Pancreas (tissue), 10 donors: ENCODE results near the gene C21orf58. TPM values are rescaled to one million over a fixed set of nuclear protein-coding genes. Genes with fewer than 3 reads are reported as not detected.

Experiments
- ATAC-seq, 4 donors: fragments of 200-7000 bp; cut with Tn5 transposase; one replicate each; pipeline versions ENCODE4 v1.8.0 to v1.9.1; 2020; ENCODE audit warnings: mild to moderate bottlenecking in 4 of 4, moderate library complexity in 4 of 4
- DNase-seq, 6 donors: peaks; one replicate each; pipeline ENCODE4 v3.0.0-alpha.2; 2020
- FAIRE-seq: peaks from 2 replicates; lab custom pipeline; 2012; peaks lifted over from hg19 to GRCh38; lab: Jason Lieb, UNC
- H3K27ac ChIP-seq, 4 donors: fragments of 200-600 bp; sonication (generic); 1 replicate in 3 of 4; 2 replicates in 1 of 4; pipeline versions ENCODE4 v1.5.0 to v1.8.0; 2020
- H3K27me3 ChIP-seq, 4 donors: fragments of 200-600 bp; one replicate each; pipeline ENCODE4 v1.8.0; 2021
- H3K36me3 ChIP-seq, 3 donors: fragments of 200-600 bp; sonication (generic) in 1 of 3; one replicate each; pipeline versions ENCODE4 v1.5.0 to v1.8.0; 2020 to 2021
- H3K4me1 ChIP-seq, 3 donors: fragments of 200-600 bp; one replicate each; pipeline ENCODE4 v1.8.0; 2021
- H3K4me3 ChIP-seq, 4 donors: fragments of 200-600 bp; sonication (generic) in 2 of 4; one replicate each; pipeline versions ENCODE4 v1.5.0 to v1.8.0; 2020 to 2021
- H3K9me3 ChIP-seq, 4 donors: fragments of 200-600 bp; one replicate each; pipeline ENCODE4 v1.8.0; 2021
- CTCF ChIP-seq, 4 donors: fragments of 200-600 bp; sonication (generic) in 3 of 4; IDR thresholded peaks; one replicate each; pipeline versions ENCODE4 v1.5.0 to v1.8.0; 2021; ENCODE audit warnings: antibody characterized with exemption in 4 of 4
- WGBS, 2 donors: extraction: QIAGEN DNeasy Blood & Tissue Kit; methylation state at CpG; one replicate each; pipeline ENCODE4 v1.1.7; 2013; 5-methylcytosine and 5-hydroxymethylcytosine counted together
- intact Hi-C, 3 donors: fragments of 100-400 bp; cut with DNase I; formaldehyde crosslinking; loops; one replicate each; pipeline versions ENCODE4 v1.11.1 to v1.14.2; 2022
- polyA plus RNA-seq, 2 donors: library from polyadenylated mRNA; stranded (reverse); fragments of 200-250 nt; gene quantifications; one replicate each; pipeline ENCODE4 v1.2.3, GENCODE V29; 2013
- total RNA-seq, 6 donors: library from RNA; stranded (reverse); fragmentation: NEBNext Ultra II Directional in 4 of 6; extraction: Animal tissue kit (Norgen Biotek cat#: 25700) in 4 of 6; gene quantifications; one replicate each; pipeline versions ENCODE4 v1.2.1 to v1.2.4, GENCODE V29; 2021 to 2023
- donor health status: healthy with polysubstance abuse.
- donor health status: DM: no; HTN: no; CAD: no; lungs with moderate emphysema.
- donor health status: DM: no; HTN: no; CAD: no.
- donor health status: control.
- donor health status: control.
- donor health status: Bipolar disorder and iron deficiency.
- donor health status: DM: yes; HTN: yes; CAD: no.
- donor health status: DM: no; HTN: no; CAD: no.
- donor health status: DM: no; HTN: no; CAD: no.
- donor health status: DM: yes; HTN: yes; CAD: no.

C21orf58 gene
- total and polyA plus RNA-seq, 8 donors = 0.88 to 13.1 (median 2.7) TPM

- Histone ChIP-seq H3K36me3 (peaks cover 0 to 88% (median 40%) of the 10 kb centered on the region in 3 donors), H3K4me3 (no peak overlapping the region), H3K27ac (no peak overlapping the region), H3K4me1 (no peaks in the 10 kb centered on the region), H3K27me3 (no peaks in the 10 kb centered on the region), H3K9me3 (no peaks in the 10 kb centered on the region)
- ATAC-seq (no peak), FAIRE-seq (no peak), DNase-seq (no peak)
- intact Hi-C loops = no loop called here
- 95% methylated on average over 14 of the region's 14 CpGs for WGBS, 2 donors
- no peak for TF ChIP-seq CTCF (IDR thresholded peaks at IDR 0.05)
Observed at GRCh38 chr21:46273341-46273740, 50.3 kb downstream of the C21orf58 start.

- H3K9me3 ChIP-seq = no peaks in the 10 kb centered on the region
Observed at GRCh38 chr21:46269466-46269865, 54.2 kb downstream of the C21orf58 start.

GRCh38 chr21:46268371-46268770 is 55.3 kb downstream of the C21orf58 start:
- Histone ChIP-seq H3K36me3 (peaks cover 0 to 90% (median 39%) of the 10 kb centered on the region in 3 donors), H3K27ac (no peak overlapping the region), H3K9me3 (no peaks in the 10 kb centered on the region), H3K4me3 (no peak overlapping the region), H3K4me1 (no peaks in the 10 kb centered on the region), H3K27me3 (no peaks in the 10 kb centered on the region)
- no peak for ATAC-seq
- intact Hi-C loops = no loop called here
- no peak for TF ChIP-seq CTCF (IDR thresholded peaks at IDR 0.05)
- no peak for DNase-seq
- WGBS, 2 donors = 90 to 92% methylated on average over 13 of the region's 13 CpGs
- FAIRE-seq = no peak

More at GRCh38 chr21:46269466-46269865, 54.2 kb downstream of the C21orf58 start:
- Histone ChIP-seq H3K27me3 (no peaks in the 10 kb centered on the region), H3K4me3 (no peak overlapping the region), H3K27ac (no peak overlapping the region), H3K4me1 (no peaks in the 10 kb centered on the region), H3K36me3 (peaks cover 0 to 93% (median 47%) of the 10 kb centered on the region in 3 donors)
- ATAC-seq = no peak
- no peak for FAIRE-seq
- DNase-seq = no peak
- TF ChIP-seq CTCF (IDR thresholded peaks at IDR 0.05) = no peak
- intact Hi-C loops = no loop called here
- WGBS, 2 donors = 97% methylated on average over 10 of the region's 10 CpGs

GRCh38 chr21:46266946-46267345 is 56.7 kb downstream of the C21orf58 start:
- H3K36me3 ChIP-seq = peaks cover 0 to 81% (median 27%) of the 10 kb centered on the region in 3 donors
- no peak for FAIRE-seq
- no peaks in the 10 kb centered on the region for H3K9me3 ChIP-seq
- intact Hi-C loops = no loop called here
- WGBS, 2 donors = 91 to 94% methylated on average over 19 of the region's 19 CpGs
- no peak for ATAC-seq
- TF ChIP-seq CTCF (IDR thresholded peaks at IDR 0.05) = no peak
- H3K27ac ChIP-seq = no peak overlapping the region
- no peaks in the 10 kb centered on the region for H3K27me3 ChIP-seq
- H3K4me1 ChIP-seq = no peaks in the 10 kb centered on the region
- DNase-seq = no peak
- no peak overlapping the region for H3K4me3 ChIP-seq

- WGBS, 2 donors = 86 to 87% methylated on average over 26 of the region's 26 CpGs
- Histone ChIP-seq H3K27ac (no peak overlapping the region), H3K36me3 (peaks cover 0 to 78% (median 32%) of the 10 kb centered on the region in 3 donors), H3K4me3 (no peak overlapping the region), H3K4me1 (no peaks in the 10 kb centered on the region), H3K27me3 (no peaks in the 10 kb centered on the region), H3K9me3 (no peaks in the 10 kb centered on the region)
- DNase-seq (no peak), ATAC-seq (no peak), FAIRE-seq (no peak)
- intact Hi-C loops = no loop called here
- TF ChIP-seq CTCF (IDR thresholded peaks at IDR 0.05) = no peak
Observed at GRCh38 chr21:46265736-46266525, 57.7 kb downstream of the C21orf58 start.
